Thyroid gland (tissue), 4 donors: Measurements from ENCODE around the gene TEX38. TPM values are rescaled to one million over a fixed set of nuclear protein-coding genes. Genes with fewer than 3 reads are reported as not detected.

Experiments
- DNase-seq, 2 donors: peaks; one replicate each; pipeline ENCODE4 v3.0.0-alpha.2; 2019
- H3K27ac ChIP-seq, 3 donors: fragments of 200-600 bp; sonication (generic); 1 replicate in 2 of 3; 2 replicates in 1 of 3; pipeline ENCODE4 v1.5.1; 2016 to 2019; ENCODE audit warnings: mild to moderate bottlenecking in 1 of 3, moderate library complexity in 1 of 3
- H3K27me3 ChIP-seq: fragments of 200-600 bp; sonication (generic); one replicate; pipeline ENCODE4 v1.5.1; 2019
- H3K36me3 ChIP-seq, 2 donors: fragments of 200-600 bp; sonication (generic); one replicate each; pipeline ENCODE4 v1.5.1; 2016 to 2019
- H3K4me1 ChIP-seq, 2 donors: fragments of 200-600 bp; sonication (generic); one replicate each; pipeline ENCODE4 v1.5.1; 2017 to 2019
- H3K4me3 ChIP-seq, 3 donors: fragments of 200-600 bp; sonication (generic); replicated peaks in 1 of 3; 1 replicate in 2 of 3; 2 replicates in 1 of 3; pipeline ENCODE4 v1.5.1; 2016; ENCODE audit warnings: mild to moderate bottlenecking in 1 of 3
- H3K9me3 ChIP-seq: fragments of 200-600 bp; sonication (generic); one replicate; pipeline ENCODE4 v1.5.1; 2017
- POLR2A ChIP-seq, 2 donors: fragments of 450-650 bp; IDR thresholded peaks; one replicate each; pipeline ENCODE4 v1.6.1; 2017; ENCODE audit warnings: antibody characterized with exemption in 2 of 2, mild to moderate bottlenecking in 2 of 2, moderate library complexity in 1 of 2
- WGBS, 2 donors: methylation state at CpG; one replicate each; pipeline ENCODE4 v1.1.5; 2017; 5-methylcytosine and 5-hydroxymethylcytosine counted together
- intact Hi-C: fragments of 100-400 bp; cut with DNase I; formaldehyde crosslinking; loops from one replicate; pipeline ENCODE4 v1.15.1; 2023
- total RNA-seq, 4 donors: library from RNA; depleted of rRNA; stranded (reverse); fragments of >200 nt; gene quantifications; one replicate each; pipeline ENCODE4 v1.2.3, GENCODE V29; 2016
- TF ChIP-seq, protein P1 (sequence below), 6 experiments: fragments of 200-600 bp in 3 of 6; fragments of 450-650 bp in 3 of 6; sonication (generic) in 3 of 6; IDR thresholded peaks; one replicate each; pipeline ENCODE4 v1.5.1; 2016 to 2019; ENCODE audit warnings: antibody characterized with exemption in 6 of 6, mild to moderate bottlenecking in 2 of 6, inconsistent platforms in 1 of 6, moderate library complexity in 1 of 6

The TEX38 gene
- total RNA-seq, 4 donors from 2014 or later: 2.1 TPM; not detected in 3

DNA sequence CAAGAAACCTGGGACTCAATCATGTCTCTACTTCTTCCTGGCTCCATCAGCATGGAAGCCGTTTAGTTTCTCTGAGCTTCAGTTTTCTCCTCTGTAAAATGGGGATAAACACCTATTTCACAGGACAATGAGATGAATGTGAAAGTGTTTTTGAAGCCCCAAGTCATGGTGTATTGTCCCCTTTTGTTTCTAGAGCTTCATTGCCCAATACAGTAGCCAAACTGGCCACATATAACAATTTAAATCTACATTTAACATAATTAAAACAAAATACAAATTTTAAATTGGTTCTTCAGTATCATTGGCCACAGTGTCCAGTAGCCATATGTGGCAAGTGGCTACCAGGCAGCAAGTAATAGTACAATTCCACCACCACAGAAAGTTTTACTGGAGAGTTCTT lies 49.5 kb downstream of the TEX38 start:
- H3K27ac ChIP-seq: no peak overlapping the region
- no peaks in the 10 kb centered on the region for H3K9me3 ChIP-seq
- no peaks in the 10 kb centered on the region for H3K36me3 ChIP-seq
- DNase-seq: no peak
- intact Hi-C loops: loop anchor here (5.0 to 10.0 kb wide), 3 partner anchors 99 to 246 kb away; partner anchors contain the start of gene MKNK1
- peaks cover 14 to 23% of the 10 kb centered on the region in 2 donors for H3K4me1 ChIP-seq
- H3K27me3 ChIP-seq: no peaks in the 10 kb centered on the region
- no peak for TF ChIP-seq POLR2A (IDR thresholded peaks at IDR 0.05)
- TF ChIP-seq, protein P1, sequence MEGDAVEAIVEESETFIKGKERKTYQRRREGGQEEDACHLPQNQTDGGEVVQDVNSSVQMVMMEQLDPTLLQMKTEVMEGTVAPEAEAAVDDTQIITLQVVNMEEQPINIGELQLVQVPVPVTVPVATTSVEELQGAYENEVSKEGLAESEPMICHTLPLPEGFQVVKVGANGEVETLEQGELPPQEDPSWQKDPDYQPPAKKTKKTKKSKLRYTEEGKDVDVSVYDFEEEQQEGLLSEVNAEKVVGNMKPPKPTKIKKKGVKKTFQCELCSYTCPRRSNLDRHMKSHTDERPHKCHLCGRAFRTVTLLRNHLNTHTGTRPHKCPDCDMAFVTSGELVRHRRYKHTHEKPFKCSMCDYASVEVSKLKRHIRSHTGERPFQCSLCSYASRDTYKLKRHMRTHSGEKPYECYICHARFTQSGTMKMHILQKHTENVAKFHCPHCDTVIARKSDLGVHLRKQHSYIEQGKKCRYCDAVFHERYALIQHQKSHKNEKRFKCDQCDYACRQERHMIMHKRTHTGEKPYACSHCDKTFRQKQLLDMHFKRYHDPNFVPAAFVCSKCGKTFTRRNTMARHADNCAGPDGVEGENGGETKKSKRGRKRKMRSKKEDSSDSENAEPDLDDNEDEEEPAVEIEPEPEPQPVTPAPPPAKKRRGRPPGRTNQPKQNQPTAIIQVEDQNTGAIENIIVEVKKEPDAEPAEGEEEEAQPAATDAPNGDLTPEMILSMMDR (IDR thresholded peaks at IDR 0.05): no peak
- no peak overlapping the region for H3K4me3 ChIP-seq
- WGBS, 2 donors: 85 to 96% methylated on average over 1 of the region's 1 CpG

DNA sequence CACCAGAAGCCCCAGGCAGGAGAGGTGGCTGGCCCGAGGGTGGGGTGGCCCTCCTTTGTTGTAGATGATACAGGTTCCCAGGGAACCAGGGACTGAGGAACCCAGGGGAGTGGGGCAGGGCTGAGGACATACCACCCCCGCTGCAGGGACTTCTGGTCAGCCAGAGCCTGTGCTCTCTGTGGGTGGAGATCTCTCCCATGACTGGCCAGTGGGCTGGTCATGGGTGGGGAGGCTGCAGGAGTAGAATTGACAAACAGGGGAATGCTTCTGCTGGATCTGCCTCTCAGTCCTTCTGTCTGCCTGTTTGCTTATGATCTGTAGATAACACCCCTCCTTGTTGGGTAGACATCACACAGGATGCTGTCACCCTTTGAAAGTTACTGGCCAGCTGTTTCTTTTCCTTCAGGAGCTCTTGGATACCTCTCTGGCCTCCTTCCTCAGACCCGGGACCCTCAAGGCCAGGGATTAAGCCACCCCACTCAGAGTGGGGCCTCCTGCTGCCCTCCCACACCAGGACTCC lies 50.1 kb downstream of the TEX38 start:
- intact Hi-C loops: loop anchor here (5.0 to 10.0 kb wide), 3 partner anchors 99 to 247 kb away; partner anchors contain the start of gene MKNK1
- TF ChIP-seq POLR2A (IDR thresholded peaks at IDR 0.05): no peak
- TF ChIP-seq, protein P1 (IDR thresholded peaks at IDR 0.05): no peak
- no peaks in the 10 kb centered on the region for H3K27me3 ChIP-seq
- H3K27ac ChIP-seq: no peak overlapping the region
- WGBS, 2 donors: 40 to 57% methylated on average over 2 to 3 of the region's 3 CpGs
- H3K4me1 ChIP-seq: peaks cover 14 to 18% of the 10 kb centered on the region in 2 donors
- H3K36me3 ChIP-seq: no peaks in the 10 kb centered on the region
- DNase-seq: no peak
- no peaks in the 10 kb centered on the region for H3K9me3 ChIP-seq
- no peak overlapping the region for H3K4me3 ChIP-seq

Other genes with a start within 250 kb of the TEX38 start
- not detected for gene DMBX1, start 182.0 kb upstream of the TEX38 start, total RNA-seq
- not detected for gene KNCN, start 120.2 kb upstream of the TEX38 start, total RNA-seq
- gene MKNK1, start 67.6 kb upstream of the TEX38 start, total RNA-seq: 10 to 100 TPM; 20.8 to 29.6 (median 23.4) TPM
- 10 to 100 TPM; 22.4 to 30.8 (median 26.6) TPM for gene MOB3C, start 55.0 kb upstream of the TEX38 start, total RNA-seq
- gene ATPAF1, start 3.5 kb upstream of the TEX38 start, total RNA-seq: 10 to 100 TPM; 48.0 to 85.6 (median 56.3) TPM
- 100 to 1,000 TPM; 129 to 162 (median 138) TPM for gene EFCAB14, start 47.3 kb downstream of the TEX38 start, total RNA-seq
- gene CYP4B1, start 127.2 kb downstream of the TEX38 start, total RNA-seq: 10 to 100 TPM; 29.4 to 72.4 (median 62.5) TPM